Gastrocnemius medialis (tissue), 4 donors: ENCODE measurements around the gene FTH1. TPM values are rescaled to one million over a fixed set of nuclear protein-coding genes. Genes with fewer than 3 reads are reported as not detected.

Source experiments
- ATAC-seq, 2 donors: fragments of 150-250 bp; one replicate each; pipeline ENCODE4 v1.9.1; 2016
- DNase-seq, 2 donors: peaks; one replicate each; pipeline ENCODE4 v3.0.0-alpha.2; 2019
- H3K27ac ChIP-seq, 4 donors: fragments of 200-600 bp; sonication (generic); 1 replicate in 1 of 4; 2 replicates in 3 of 4; pipeline ENCODE4 v1.5.1; 2016 to 2018; ENCODE audit warnings: mild to moderate bottlenecking in 2 of 4, moderate library complexity in 1 of 4
- H3K27me3 ChIP-seq, 3 donors: fragments of 200-600 bp; sonication (generic) in 2 of 3; 1 replicate in 1 of 3; 2 replicates in 2 of 3; pipeline versions ENCODE4 v1.5.1 to v1.6.0; 2016 to 2019; ENCODE audit warnings: mild to moderate bottlenecking in 1 of 3, moderate library complexity in 1 of 3
- H3K36me3 ChIP-seq, 2 donors: fragments of 200-600 bp; sonication (generic) in 1 of 2; one replicate each; pipeline ENCODE4 v1.5.1; 2017 to 2018
- H3K4me1 ChIP-seq, 2 donors: fragments of 200-600 bp; sonication (generic) in 1 of 2; one replicate each; pipeline ENCODE4 v1.5.1; 2016 to 2017; ENCODE audit warnings: mild to moderate bottlenecking in 2 of 2
- H3K4me3 ChIP-seq, 4 donors: fragments of 200-600 bp; sonication (generic) in 3 of 4; 1 replicate in 1 of 4; 2 replicates in 3 of 4; pipeline ENCODE4 v1.5.1; 2016 to 2019; ENCODE audit warnings: mild to moderate bottlenecking in 2 of 4
- H3K9me3 ChIP-seq, 3 donors: fragments of 200-600 bp; sonication (generic) in 2 of 3; 1 replicate in 1 of 3; 2 replicates in 2 of 3; pipeline ENCODE4 v1.5.1; 2016 to 2019
- CTCF ChIP-seq, 5 experiments: fragments of 450-650 bp in 3 of 5; fragments of 200-600 bp in 2 of 5; sonication (generic) in 2 of 5; IDR thresholded peaks in 4 of 5; conservative IDR thresholded peaks in 1 of 5; 1 replicate in 4 of 5; 2 replicates in 1 of 5; pipeline ENCODE4 v1.5.1; 2016 to 2019; ENCODE audit warnings: antibody characterized with exemption in 5 of 5, mild to moderate bottlenecking in 3 of 5, moderate library complexity in 3 of 5
- POLR2A ChIP-seq, 2 donors: fragments of 450-650 bp; IDR thresholded peaks; one replicate each; pipeline ENCODE4 v1.6.1; 2017; ENCODE audit warnings: antibody characterized with exemption in 2 of 2, mild to moderate bottlenecking in 2 of 2, moderate library complexity in 2 of 2
- in situ Hi-C, 4 donors: fragments of 200-750 bp; cut with MboI; loops; one replicate each; pipeline versions ENCODE4 v1.15.0 to v1.8.0; 2017; ENCODE audit warnings: low sequenced_read_pairs in 4 of 4
- intact Hi-C: fragments of 100-400 bp; cut with DNase I; formaldehyde crosslinking; loops from one replicate; pipeline ENCODE4 v1.15.1; 2023; ENCODE audit warnings: low total_unique reads
- total RNA-seq, 4 donors: library from RNA; depleted of rRNA; stranded (reverse); fragments of >200 nt; gene quantifications; one replicate each; pipeline versions ENCODE4 v1.1.0 to v1.2.3, GENCODE V29; 2016

The FTH1 gene
- total RNA-seq, 4 donors from 2014 or later = 1,340 to 3,366 (median 1,705) TPM

GRCh38 chr11:61928606-61929005 lies 38.8 kb downstream of the FTH1 start:
- no peak overlapping the region for H3K4me3 ChIP-seq
- H3K36me3 ChIP-seq = no peaks in the 10 kb centered on the region
- in situ Hi-C loops = no loop called here
- H3K9me3 ChIP-seq = no peaks in the 10 kb centered on the region
- H3K27me3 ChIP-seq = no peaks in the 10 kb centered on the region
- ATAC-seq (no peak), DNase-seq (no peak)
- H3K4me1 ChIP-seq = peaks cover 9% of the 10 kb centered on the region in 2 donors
- TF ChIP-seq POLR2A (IDR thresholded peaks at IDR 0.05) = no peak
- no peak for TF ChIP-seq CTCF (IDR thresholded peaks at IDR 0.05 in 4 of 5, conservative IDR thresholded peaks at IDR 0.05 in 1 of 5)
- no peak overlapping the region for H3K27ac ChIP-seq
- intact Hi-C loops = no loop called here

GRCh38 chr11:61927501-61927900 lies 39.9 kb downstream of the FTH1 start:
- DNase-seq (no peak), ATAC-seq (no peak)
- H3K9me3 ChIP-seq = no peaks in the 10 kb centered on the region
- H3K4me1 ChIP-seq = peaks cover 11 to 17% of the 10 kb centered on the region in 2 donors
- TF ChIP-seq POLR2A (IDR thresholded peaks at IDR 0.05) (no peak), CTCF (IDR thresholded peaks at IDR 0.05 in 4 of 5, conservative IDR thresholded peaks at IDR 0.05 in 1 of 5) (no peak)
- intact Hi-C loops (no loop called here), in situ Hi-C loops (no loop called here)
- no peak overlapping the region for H3K27ac ChIP-seq
- no peaks in the 10 kb centered on the region for H3K36me3 ChIP-seq
- H3K27me3 ChIP-seq = no peaks in the 10 kb centered on the region
- no peak overlapping the region for H3K4me3 ChIP-seq

GRCh38 chr11:61926235-61926634 lies 41.2 kb downstream of the FTH1 start:
- in situ Hi-C loops = no loop called here
- intact Hi-C loops = no loop called here
- H3K4me3 ChIP-seq = no peak overlapping the region
- ATAC-seq (no peak), DNase-seq (no peak)
- H3K9me3 ChIP-seq = no peaks in the 10 kb centered on the region
- H3K36me3 ChIP-seq = no peaks in the 10 kb centered on the region
- TF ChIP-seq POLR2A (IDR thresholded peaks at IDR 0.05) (no peak), CTCF (IDR thresholded peaks at IDR 0.05 in 4 of 5, conservative IDR thresholded peaks at IDR 0.05 in 1 of 5) (no peak)
- no peak overlapping the region for H3K27ac ChIP-seq
- H3K27me3 ChIP-seq = no peaks in the 10 kb centered on the region
- H3K4me1 ChIP-seq = peaks cover 16 to 17% of the 10 kb centered on the region in 2 donors

GRCh38 chr11:61925736-61926135 lies 41.7 kb downstream of the FTH1 start:
- TF ChIP-seq POLR2A (IDR thresholded peaks at IDR 0.05) (no peak), CTCF (IDR thresholded peaks at IDR 0.05 in 4 of 5, conservative IDR thresholded peaks at IDR 0.05 in 1 of 5) (no peak)
- in situ Hi-C loops (no loop called here), intact Hi-C loops (no loop called here)
- Histone ChIP-seq H3K27me3 (no peaks in the 10 kb centered on the region), H3K4me1 (peaks cover 16 to 17% of the 10 kb centered on the region in 2 donors), H3K27ac (no peak overlapping the region), H3K9me3 (no peaks in the 10 kb centered on the region), H3K4me3 (no peak overlapping the region), H3K36me3 (no peaks in the 10 kb centered on the region)
- no peak for ATAC-seq
- no peak for DNase-seq

- in situ Hi-C loops = no loop called here
- intact Hi-C loops = no loop called here
- no peaks in the 10 kb centered on the region for H3K9me3 ChIP-seq
- H3K27ac ChIP-seq = peak overlapping the region; percentile 55 to 83 (median 73)
- peaks cover 2 to 6% (median 3%) of the 10 kb centered on the region in 3 donors for H3K27me3 ChIP-seq
- no peak for TF ChIP-seq CTCF (IDR thresholded peaks at IDR 0.05 in 4 of 5, conservative IDR thresholded peaks at IDR 0.05 in 1 of 5)
- TF ChIP-seq POLR2A (IDR thresholded peaks at IDR 0.05) = no peak
- DNase-seq = no peak
- peaks cover 16 to 17% of the 10 kb centered on the region in 2 donors for H3K4me1 ChIP-seq
- H3K4me3 ChIP-seq = no peak overlapping the region
- peak; percentile 6 to 7 for ATAC-seq
- no peaks in the 10 kb centered on the region for H3K36me3 ChIP-seq
Observed at GRCh38 chr11:61924064-61924455, 43.4 kb downstream of the FTH1 start.
